GM12878 (cell line): ENCODE measurements around the gene COL6A1. TPM values are rescaled to one million over a fixed set of nuclear protein-coding genes. Genes with fewer than 3 reads are reported as not detected.

ENCODE experiments used
- ATAC-seq: fragments of 200-7000 bp; cut with Tn5 transposase; 3 replicates; pipeline ENCODE4 v1.9.1; 2020; ENCODE audit warnings: mild to moderate bottlenecking, moderate library complexity
- BruUV-seq: library from RNA; stranded (reverse); fragments of 400-500 nt; replicated peaks from 2 replicates; lab custom pipeline; 2021; lab: Mats Ljungman, UMichigan
- CTCF ChIA-PET: fragments of 300-600 bp; sonication (Branson Sonifier 250); formaldehyde crosslinking; extraction: SDS; loops from one replicate; lab custom pipeline; 2021; ENCODE audit warnings: inconsistent platforms; lab: Yijun Ruan, JAX
- POLR2A ChIA-PET: fragments of 350-600 bp; formaldehyde crosslinking; extraction: SDS; loops from one replicate; lab custom pipeline; 2021; ENCODE audit warnings: inconsistent platforms; lab: Charles Lee
- RAD21 ChIA-PET: fragments of 300-600 bp; sonication (Branson Sonifier 250); formaldehyde crosslinking; loops from one replicate; lab custom pipeline; 2023; ENCODE audit warnings: antibody characterized with exemption; ENCODE audit not compliant: unreplicated experiment; lab: Charles Lee
- SMC1A ChIA-PET: fragments of 300-600 bp; sonication (Branson Sonifier 250); formaldehyde crosslinking; loops from one replicate; lab custom pipeline; 2023; ENCODE audit not compliant: unreplicated experiment, uncharacterized antibody; lab: Charles Lee
- DNase-seq: peaks from one replicate; pipeline ENCODE4 v3.0.0-alpha.2; 2011; ENCODE audit warnings: low read depth, low spot score
- FAIRE-seq: peaks from 3 replicates; lab custom pipeline; 2011; peaks lifted over from hg19 to GRCh38; lab: Jason Lieb, UNC
- H2AFZ ChIP-seq: 2 replicates; pipeline ENCODE4 v1.6.0; 2011; ENCODE audit warnings: low read depth, low read length, control low read depth; ENCODE audit not compliant: control insufficient read depth
- H3K27ac ChIP-seq: 2 replicates; pipeline ENCODE4 v1.5.1; 2011; ENCODE audit warnings: control low read depth; ENCODE audit not compliant: control insufficient read depth, insufficient read depth
- H3K27me3 ChIP-seq, 2 experiments: replicated peaks in 1 of 2; 2 replicates each; pipeline versions ENCODE4 v1.6.0 to v1.6.1; 2011; ENCODE audit warnings: low read length in 1 of 2; ENCODE audit not compliant: control insufficient read depth in 2 of 2, insufficient read depth in 2 of 2
- H3K36me3 ChIP-seq, 2 experiments: 2 replicates each; pipeline ENCODE4 v1.5.1; 2011; ENCODE audit warnings: low read length in 1 of 2; ENCODE audit not compliant: control insufficient read depth in 2 of 2, insufficient read depth in 2 of 2
- H3K4me1 ChIP-seq: 2 replicates; pipeline ENCODE4 v1.6.1; 2011; ENCODE audit warnings: mild to moderate bottlenecking, low read length, moderate library complexity, mixed read lengths; ENCODE audit not compliant: control insufficient read depth, insufficient read depth
- H3K4me2 ChIP-seq: 2 replicates; pipeline ENCODE4 v1.6.0; 2011; ENCODE audit warnings: control low read depth; ENCODE audit not compliant: control insufficient read depth, insufficient read depth
- H3K4me3 ChIP-seq: fragments of 200-600 bp; sonication (generic); 2 replicates; pipeline ENCODE4 v1.5.1; 2016
- H3K79me2 ChIP-seq: 2 replicates; pipeline ENCODE4 v1.6.0; 2011; ENCODE audit warnings: low read length; ENCODE audit not compliant: control insufficient read depth, insufficient read depth
- H3K9ac ChIP-seq: 2 replicates; pipeline ENCODE4 v1.8.0; 2011; ENCODE audit warnings: low read length, control low read depth, mixed read lengths; ENCODE audit not compliant: control insufficient read depth, insufficient read depth
- H3K9me3 ChIP-seq: replicated peaks from 3 replicates; pipeline ENCODE4 v1.5.1; 2011; ENCODE audit warnings: mild to moderate bottlenecking, low read length; ENCODE audit not compliant: control insufficient read depth, insufficient read depth
- H4K20me1 ChIP-seq: 2 replicates; pipeline ENCODE4 v1.6.0; 2011; ENCODE audit not compliant: control insufficient read depth, insufficient read depth
- CHD4 ChIP-seq: fragments of 200-600 bp; sonication (generic); IDR thresholded peaks from 2 replicates; pipeline ENCODE4 v1.6.1; 2016; ENCODE audit warnings: mild to moderate bottlenecking
- EP300 ChIP-seq, 2 experiments: fragments of 150-350 bp in 1 of 2; IDR thresholded peaks; 2 replicates each; pipeline ENCODE4 v1.6.1; 2011 to 2012; ENCODE audit warnings: low read depth in 2 of 2, low read length in 2 of 2, borderline replicate concordance in 1 of 2, improper control_type of control experiment in 1 of 2, inconsistent platforms in 1 of 2; ENCODE audit not compliant: control insufficient read depth in 1 of 2
- EZH2 ChIP-seq: IDR thresholded peaks from 2 replicates; pipeline ENCODE4 v1.6.1; 2012; ENCODE audit warnings: low read depth, mild to moderate bottlenecking, control low read depth, inconsistent platforms, low read length, borderline replicate concordance; ENCODE audit not compliant: control insufficient read depth
- GATAD2B ChIP-seq: fragments of 450-650 bp; conservative IDR thresholded peaks from 2 replicates; pipeline ENCODE4 v1.6.1; 2017; ENCODE audit warnings: low read depth, mild to moderate bottlenecking, moderate library complexity
- HDAC2 ChIP-seq: fragments of 200-600 bp; sonication (generic); IDR thresholded peaks from 2 replicates; pipeline ENCODE4 v1.6.1; 2017
- KAT2A ChIP-seq: conservative IDR thresholded peaks from 2 replicates; pipeline ENCODE4 v1.6.1; 2011; ENCODE audit warnings: low read depth, low read length; ENCODE audit not compliant: control insufficient read depth
- MTA2 ChIP-seq: fragments of 450-650 bp; IDR thresholded peaks from 2 replicates; pipeline ENCODE4 v1.6.1; 2016; ENCODE audit warnings: low read depth, mild to moderate bottlenecking, moderate library complexity
- MYC ChIP-seq: IDR thresholded peaks from 2 replicates; pipeline ENCODE4 v1.6.1; 2011; ENCODE audit warnings: mild to moderate bottlenecking, low read length, moderate library complexity, inconsistent platforms; ENCODE audit not compliant: insufficient read depth, insufficient replicate concordance, insufficient read length, severe bottlenecking
- RELA ChIP-seq: fragments of 450-650 bp; IDR thresholded peaks from 2 replicates; pipeline ENCODE4 v1.8.0; 2014; ENCODE audit warnings: borderline replicate concordance; ENCODE audit not compliant: partially characterized antibody
- SMARCA5 ChIP-seq: fragments of 450-650 bp; IDR thresholded peaks from 2 replicates; pipeline ENCODE4 v1.6.1; 2017; ENCODE audit warnings: mild to moderate bottlenecking
- STAT1 ChIP-seq: fragments of 450-650 bp; conservative IDR thresholded peaks from 2 replicates; pipeline ENCODE4 v1.6.1; 2014; ENCODE audit warnings: antibody characterized with exemption, mild to moderate bottlenecking
- SUPT20H ChIP-seq: IDR thresholded peaks from 2 replicates; pipeline ENCODE4 v1.6.1; 2011; ENCODE audit warnings: low read depth, mild to moderate bottlenecking, low read length, moderate library complexity, borderline replicate concordance; ENCODE audit not compliant: control insufficient read depth
- YBX1 ChIP-seq: fragments of 450-650 bp; IDR thresholded peaks from 2 replicates; pipeline ENCODE4 v1.6.1; 2016; ENCODE audit warnings: antibody characterized with exemption
- YY1 ChIP-seq: IDR thresholded peaks from 2 replicates; pipeline ENCODE4 v1.6.1; 2011; ENCODE audit warnings: low read depth, mild to moderate bottlenecking, low read length
- WGBS: methylation state at CpG from one replicate; pipeline ENCODE4 v1.1.6; 2016; ENCODE audit warnings: low lambda C conversion rate; ENCODE audit not compliant: insufficient replicate concordance, insufficient coverage; ENCODE audit errors: missing lambda C conversion rate; 5-methylcytosine and 5-hydroxymethylcytosine counted together
- in situ Hi-C: fragments of 300-500 bp; cut with MboI; formaldehyde crosslinking; loops from 9 replicates; pipeline ENCODE4 v1.14.3; 2018; ENCODE audit warnings: mixed read lengths
- intact Hi-C: fragments of 100-400 bp; cut with micrococcal nuclease; formaldehyde crosslinking; loops from one replicate; pipeline ENCODE4 v1.14.2; 2022; ENCODE audit not compliant: unreplicated experiment
- polyA plus RNA-seq, 11 experiments: library from polyadenylated mRNA; depleted of rRNA in 4 of 11; unstranded in 6 of 11; stranded (reverse) in 5 of 11; fragments of >200 nt; fragmentation: Nextera tagmentation in 4 of 11; fragmentation: Illumina TruSeq in 1 of 11; extraction: Ambion mirVana in 4 of 11; extraction: Trizol in 1 of 11; gene quantifications; 1 replicate in 1 of 11; 2 replicates in 10 of 11; pipeline versions ENCODE4 v1.2.1 to v1.2.3, GENCODE V29; 2011 to 2016; ENCODE audit warnings: inconsistent platforms in 2 of 11, missing spikeins in 2 of 11, low read depth in 1 of 11
- total RNA-seq, 4 experiments: library from RNA; depleted of rRNA in 3 of 4; stranded (reverse); fragments of >200 nt in 3 of 4; fragmentation: Illumina TruSeq in 1 of 4; extraction: Trizol in 1 of 4; gene quantifications; 2 replicates each; pipeline versions ENCODE4 v1.2.1 to v1.2.3, GENCODE V29; 2013 to 2021
- TF ChIP-seq, protein P1 (sequence below): fragments of 450-650 bp; IDR thresholded peaks from 2 replicates; pipeline ENCODE4 v1.6.1; 2016; ENCODE audit warnings: mild to moderate bottlenecking, moderate library complexity, borderline replicate concordance
- TF ChIP-seq, protein P2 (sequence below): IDR thresholded peaks from 2 replicates; pipeline ENCODE4 v1.6.1; 2012; ENCODE audit warnings: low read length, inconsistent platforms
- TF ChIP-seq, protein P3 (sequence below): fragments of 150-350 bp; IDR thresholded peaks from 2 replicates; pipeline ENCODE4 v1.6.1; 2016; ENCODE audit warnings: low read depth, low read length

The COL6A1 gene
- total and polyA plus RNA-seq, 10 of the 15 experiments (the other 5 are each of a cell fraction or from before 2014, with no cell fraction given): 0.12 to 1.3 (median 0.20) TPM; not detected in 7

DNA sequence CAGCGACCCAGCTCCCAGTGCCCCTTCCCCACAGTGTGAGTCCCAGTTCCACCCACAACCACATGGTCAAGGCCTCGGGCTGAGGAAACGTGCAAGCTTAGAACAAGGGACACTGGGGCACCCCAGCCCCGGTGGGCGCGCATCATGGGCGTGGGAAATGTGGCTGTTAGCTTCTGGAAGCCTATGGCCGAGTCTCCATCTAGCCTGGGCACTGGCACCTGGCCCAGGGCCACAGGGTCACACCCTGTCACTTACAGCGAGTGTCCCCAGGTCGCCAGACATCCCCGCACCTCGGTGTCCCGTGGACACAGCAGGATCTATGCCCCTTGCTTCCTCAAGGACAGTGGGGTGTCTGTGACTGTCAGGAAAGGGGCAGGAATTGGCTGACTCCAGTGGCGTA, 37.0 kb upstream of the COL6A1 start:
- H3K27ac ChIP-seq: no peak overlapping the region
- H4K20me1 ChIP-seq: no peaks in the 10 kb centered on the region
- no peaks in the 10 kb centered on the region for H3K9me3 ChIP-seq
- ATAC-seq: no peak
- ChIA-PET CTCF (no interaction called here), POLR2A (no interaction called here), SMC1A (no interaction called here), RAD21 (no interaction called here)
- H3K36me3 ChIP-seq: no peaks in the 10 kb centered on the region
- no peak overlapping the region for H3K4me3 ChIP-seq
- intact Hi-C loops (no loop called here), in situ Hi-C loops (no loop called here)
- no TSS peak for BruUV-seq
- H3K27me3 ChIP-seq: no peaks in the 10 kb centered on the region
- WGBS: 46% methylated on average over 14 of the region's 14 CpGs
- H3K79me2 ChIP-seq: no peaks in the 10 kb centered on the region
- no peak overlapping the region for H3K4me2 ChIP-seq
- no peak for FAIRE-seq
- no peak for DNase-seq
- H3K4me1 ChIP-seq: no peaks in the 10 kb centered on the region
- no peak overlapping the region for H2AFZ ChIP-seq
- H3K9ac ChIP-seq: no peak overlapping the region
- no peak for TF ChIP-seq SMARCA5
- no peak for TF ChIP-seq EZH2
- no peak for TF ChIP-seq KAT2A
- no peak for TF ChIP-seq EP300 (IDR thresholded peaks at IDR 0.05; ENCODE audit: borderline replicate concordance in 1 of 2, control insufficient read depth in 1 of 2, low read depth in 2 of 2, low read length in 2 of 2)
- TF ChIP-seq YY1: no peak
- no peak for TF ChIP-seq RELA
- TF ChIP-seq, protein P1, sequence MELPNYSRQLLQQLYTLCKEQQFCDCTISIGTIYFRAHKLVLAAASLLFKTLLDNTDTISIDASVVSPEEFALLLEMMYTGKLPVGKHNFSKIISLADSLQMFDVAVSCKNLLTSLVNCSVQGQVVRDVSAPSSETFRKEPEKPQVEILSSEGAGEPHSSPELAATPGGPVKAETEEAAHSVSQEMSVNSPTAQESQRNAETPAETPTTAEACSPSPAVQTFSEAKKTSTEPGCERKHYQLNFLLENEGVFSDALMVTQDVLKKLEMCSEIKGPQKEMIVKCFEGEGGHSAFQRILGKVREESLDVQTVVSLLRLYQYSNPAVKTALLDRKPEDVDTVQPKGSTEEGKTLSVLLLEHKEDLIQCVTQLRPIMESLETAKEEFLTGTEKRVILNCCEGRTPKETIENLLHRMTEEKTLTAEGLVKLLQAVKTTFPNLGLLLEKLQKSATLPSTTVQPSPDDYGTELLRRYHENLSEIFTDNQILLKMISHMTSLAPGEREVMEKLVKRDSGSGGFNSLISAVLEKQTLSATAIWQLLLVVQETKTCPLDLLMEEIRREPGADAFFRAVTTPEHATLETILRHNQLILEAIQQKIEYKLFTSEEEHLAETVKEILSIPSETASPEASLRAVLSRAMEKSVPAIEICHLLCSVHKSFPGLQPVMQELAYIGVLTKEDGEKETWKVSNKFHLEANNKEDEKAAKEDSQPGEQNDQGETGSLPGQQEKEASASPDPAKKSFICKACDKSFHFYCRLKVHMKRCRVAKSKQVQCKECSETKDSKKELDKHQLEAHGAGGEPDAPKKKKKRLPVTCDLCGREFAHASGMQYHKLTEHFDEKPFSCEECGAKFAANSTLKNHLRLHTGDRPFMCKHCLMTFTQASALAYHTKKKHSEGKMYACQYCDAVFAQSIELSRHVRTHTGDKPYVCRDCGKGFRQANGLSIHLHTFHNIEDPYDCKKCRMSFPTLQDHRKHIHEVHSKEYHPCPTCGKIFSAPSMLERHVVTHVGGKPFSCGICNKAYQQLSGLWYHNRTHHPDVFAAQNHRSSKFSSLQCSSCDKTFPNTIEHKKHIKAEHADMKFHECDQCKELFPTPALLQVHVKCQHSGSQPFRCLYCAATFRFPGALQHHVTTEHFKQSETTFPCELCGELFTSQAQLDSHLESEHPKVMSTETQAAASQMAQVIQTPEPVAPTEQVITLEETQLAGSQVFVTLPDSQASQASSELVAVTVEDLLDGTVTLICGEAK: no peak
- no peak for TF ChIP-seq SUPT20H
- no peak for TF ChIP-seq HDAC2
- TF ChIP-seq, protein P2, sequence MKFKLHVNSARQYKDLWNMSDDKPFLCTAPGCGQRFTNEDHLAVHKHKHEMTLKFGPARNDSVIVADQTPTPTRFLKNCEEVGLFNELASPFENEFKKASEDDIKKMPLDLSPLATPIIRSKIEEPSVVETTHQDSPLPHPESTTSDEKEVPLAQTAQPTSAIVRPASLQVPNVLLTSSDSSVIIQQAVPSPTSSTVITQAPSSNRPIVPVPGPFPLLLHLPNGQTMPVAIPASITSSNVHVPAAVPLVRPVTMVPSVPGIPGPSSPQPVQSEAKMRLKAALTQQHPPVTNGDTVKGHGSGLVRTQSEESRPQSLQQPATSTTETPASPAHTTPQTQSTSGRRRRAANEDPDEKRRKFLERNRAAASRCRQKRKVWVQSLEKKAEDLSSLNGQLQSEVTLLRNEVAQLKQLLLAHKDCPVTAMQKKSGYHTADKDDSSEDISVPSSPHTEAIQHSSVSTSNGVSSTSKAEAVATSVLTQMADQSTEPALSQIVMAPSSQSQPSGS: no peak
- TF ChIP-seq MYC: no peak
- TF ChIP-seq CHD4: no peak
- no peak for TF ChIP-seq YBX1
- no peak for TF ChIP-seq STAT1
- no peak for TF ChIP-seq GATAD2B
- TF ChIP-seq MTA2: no peak
- TF ChIP-seq, protein P3, sequence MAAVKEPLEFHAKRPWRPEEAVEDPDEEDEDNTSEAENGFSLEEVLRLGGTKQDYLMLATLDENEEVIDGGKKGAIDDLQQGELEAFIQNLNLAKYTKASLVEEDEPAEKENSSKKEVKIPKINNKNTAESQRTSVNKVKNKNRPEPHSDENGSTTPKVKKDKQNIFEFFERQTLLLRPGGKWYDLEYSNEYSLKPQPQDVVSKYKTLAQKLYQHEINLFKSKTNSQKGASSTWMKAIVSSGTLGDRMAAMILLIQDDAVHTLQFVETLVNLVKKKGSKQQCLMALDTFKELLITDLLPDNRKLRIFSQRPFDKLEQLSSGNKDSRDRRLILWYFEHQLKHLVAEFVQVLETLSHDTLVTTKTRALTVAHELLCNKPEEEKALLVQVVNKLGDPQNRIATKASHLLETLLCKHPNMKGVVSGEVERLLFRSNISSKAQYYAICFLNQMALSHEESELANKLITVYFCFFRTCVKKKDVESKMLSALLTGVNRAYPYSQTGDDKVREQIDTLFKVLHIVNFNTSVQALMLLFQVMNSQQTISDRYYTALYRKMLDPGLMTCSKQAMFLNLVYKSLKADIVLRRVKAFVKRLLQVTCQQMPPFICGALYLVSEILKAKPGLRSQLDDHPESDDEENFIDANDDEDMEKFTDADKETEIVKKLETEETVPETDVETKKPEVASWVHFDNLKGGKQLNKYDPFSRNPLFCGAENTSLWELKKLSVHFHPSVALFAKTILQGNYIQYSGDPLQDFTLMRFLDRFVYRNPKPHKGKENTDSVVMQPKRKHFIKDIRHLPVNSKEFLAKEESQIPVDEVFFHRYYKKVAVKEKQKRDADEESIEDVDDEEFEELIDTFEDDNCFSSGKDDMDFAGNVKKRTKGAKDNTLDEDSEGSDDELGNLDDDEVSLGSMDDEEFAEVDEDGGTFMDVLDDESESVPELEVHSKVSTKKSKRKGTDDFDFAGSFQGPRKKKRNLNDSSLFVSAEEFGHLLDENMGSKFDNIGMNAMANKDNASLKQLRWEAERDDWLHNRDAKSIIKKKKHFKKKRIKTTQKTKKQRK: no peak
